ENCODE results near the gene POU2AF2.
"Not testable (repeated sequence)": the region's sequence is repeated elsewhere in the genome, so short reads cannot be mapped to it uniquely, and the experiment has no call there.

The POU2AF2 gene

DNA sequence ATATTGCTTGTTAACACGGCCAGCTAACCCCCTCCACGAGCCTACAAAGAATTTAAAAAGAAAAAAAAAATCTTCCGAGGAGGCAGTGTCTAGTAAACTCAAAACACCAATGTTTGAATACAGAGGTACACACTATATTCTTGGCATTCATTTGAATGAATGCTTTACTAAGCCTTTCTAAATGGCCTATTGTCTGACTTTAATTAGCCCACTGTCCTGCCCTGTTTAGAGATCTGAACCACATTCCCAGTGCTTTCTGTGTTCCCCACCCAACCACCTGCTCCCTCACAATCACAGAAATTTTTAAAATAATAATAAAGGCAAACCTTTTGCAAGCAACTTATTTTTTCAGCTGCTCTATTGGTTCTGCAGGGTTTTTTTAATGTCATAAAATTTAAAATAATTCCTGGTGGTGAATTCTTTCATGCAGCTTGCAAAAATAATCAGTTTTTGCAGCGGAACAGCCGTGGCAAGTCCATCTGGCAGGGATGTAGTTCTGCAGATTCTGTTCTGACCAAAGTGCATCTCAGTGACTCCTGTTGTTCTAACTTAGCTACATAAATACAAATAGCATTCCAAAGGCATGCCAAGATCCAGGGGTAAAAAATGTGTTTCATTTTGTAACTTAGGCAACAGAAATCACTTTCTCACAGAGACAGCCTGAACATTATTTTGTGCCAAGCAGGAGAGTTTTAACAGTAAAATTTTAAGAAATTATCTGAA is 23.8 kb downstream of the POU2AF2 start:
- DNase-seq (ENCODE audit: insufficient read length, low spot score) (no peak), FAIRE-seq (no peak)
- no peak for TF ChIP-seq CTCF (IDR thresholded peaks at IDR 0.05; ENCODE audit: insufficient read depth, missing control alignments)

DNA sequence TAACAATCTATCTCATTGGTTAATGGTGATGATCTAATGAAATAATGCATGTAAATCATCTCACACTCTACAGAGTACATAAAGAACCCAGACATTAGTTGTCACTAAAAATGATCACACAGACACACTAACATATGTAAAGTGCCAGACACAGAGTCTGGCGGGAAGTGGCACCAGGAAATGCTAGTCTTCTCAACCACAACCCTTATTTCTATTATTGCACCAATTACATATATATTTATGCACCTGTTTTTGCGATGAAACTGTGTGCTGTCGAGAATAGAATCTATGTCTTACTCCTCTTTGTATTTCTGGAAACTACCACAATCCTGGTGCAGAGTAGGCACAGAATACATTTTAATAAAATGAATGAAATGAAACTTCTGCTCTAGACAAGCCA is 26.9 kb downstream of the POU2AF2 start:
- no peak for TF ChIP-seq CTCF (IDR thresholded peaks at IDR 0.05; ENCODE audit: insufficient read depth, missing control alignments)
- no peak for DNase-seq (ENCODE audit: insufficient read length, low spot score)
- FAIRE-seq: no peak

DNA sequence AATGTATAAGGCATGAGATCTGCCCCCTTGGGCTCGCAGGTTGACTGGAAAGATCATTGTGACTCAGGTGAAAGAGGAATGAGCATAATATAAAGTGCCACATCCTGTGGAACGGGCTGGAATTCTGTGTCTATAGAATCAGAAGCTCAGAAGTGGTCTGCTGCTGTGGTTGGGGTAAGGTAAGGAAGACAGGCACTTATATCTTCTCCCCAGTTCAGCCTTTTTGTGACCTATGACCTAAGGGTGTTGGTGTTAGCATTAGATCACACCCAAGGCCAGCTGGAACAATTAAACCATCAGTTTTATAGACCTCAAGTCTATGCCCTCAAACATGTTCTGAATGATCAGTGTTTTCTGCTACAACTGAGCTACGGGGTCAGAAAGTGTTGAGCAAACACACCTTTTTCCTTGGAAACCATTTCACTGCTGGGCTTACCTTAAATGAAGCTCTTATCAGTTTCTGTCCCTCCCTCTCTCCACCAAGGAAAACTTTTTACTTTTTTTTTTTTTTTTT is 37.1 kb downstream of the POU2AF2 start:
- FAIRE-seq (no peak), DNase-seq (ENCODE audit: insufficient read length, low spot score) (no peak)

DNA sequence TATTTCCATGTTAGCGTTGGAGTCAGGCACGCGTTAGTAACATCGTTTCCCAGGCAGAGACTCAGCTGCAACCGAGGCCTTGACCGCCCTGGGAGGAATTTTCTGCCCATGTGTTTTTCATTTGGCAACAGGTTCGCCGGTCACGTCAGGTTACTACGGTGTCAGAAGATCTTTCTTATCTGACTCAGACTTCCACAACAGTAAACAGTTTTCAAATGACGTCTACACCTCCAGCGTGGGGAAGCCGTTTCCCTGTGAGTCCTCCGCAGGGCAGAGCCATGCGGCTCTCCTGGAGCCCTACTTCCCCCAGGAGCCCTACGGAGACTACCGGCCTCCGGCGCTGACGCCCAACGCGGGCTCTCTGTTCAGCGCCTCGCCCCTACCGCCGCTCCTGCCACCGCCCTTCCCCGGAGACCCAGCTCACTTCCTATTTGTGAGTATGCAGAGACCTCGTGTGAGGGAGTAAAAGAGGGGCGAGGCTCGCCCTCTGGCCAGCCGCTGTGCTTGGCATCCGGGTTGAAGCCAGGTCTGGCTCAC is 38.5 kb downstream of the POU2AF2 start:
- TF ChIP-seq CTCF (IDR thresholded peaks at IDR 0.05; ENCODE audit: insufficient read depth, missing control alignments): no peak
- DNase-seq (ENCODE audit: insufficient read length, low spot score) (no peak), FAIRE-seq (no peak)

More for the DNA sequence above, 37.1 kb downstream of the POU2AF2 start:
- TF ChIP-seq CTCF (IDR thresholded peaks at IDR 0.05; ENCODE audit: insufficient read depth, missing control alignments): no peak

DNA sequence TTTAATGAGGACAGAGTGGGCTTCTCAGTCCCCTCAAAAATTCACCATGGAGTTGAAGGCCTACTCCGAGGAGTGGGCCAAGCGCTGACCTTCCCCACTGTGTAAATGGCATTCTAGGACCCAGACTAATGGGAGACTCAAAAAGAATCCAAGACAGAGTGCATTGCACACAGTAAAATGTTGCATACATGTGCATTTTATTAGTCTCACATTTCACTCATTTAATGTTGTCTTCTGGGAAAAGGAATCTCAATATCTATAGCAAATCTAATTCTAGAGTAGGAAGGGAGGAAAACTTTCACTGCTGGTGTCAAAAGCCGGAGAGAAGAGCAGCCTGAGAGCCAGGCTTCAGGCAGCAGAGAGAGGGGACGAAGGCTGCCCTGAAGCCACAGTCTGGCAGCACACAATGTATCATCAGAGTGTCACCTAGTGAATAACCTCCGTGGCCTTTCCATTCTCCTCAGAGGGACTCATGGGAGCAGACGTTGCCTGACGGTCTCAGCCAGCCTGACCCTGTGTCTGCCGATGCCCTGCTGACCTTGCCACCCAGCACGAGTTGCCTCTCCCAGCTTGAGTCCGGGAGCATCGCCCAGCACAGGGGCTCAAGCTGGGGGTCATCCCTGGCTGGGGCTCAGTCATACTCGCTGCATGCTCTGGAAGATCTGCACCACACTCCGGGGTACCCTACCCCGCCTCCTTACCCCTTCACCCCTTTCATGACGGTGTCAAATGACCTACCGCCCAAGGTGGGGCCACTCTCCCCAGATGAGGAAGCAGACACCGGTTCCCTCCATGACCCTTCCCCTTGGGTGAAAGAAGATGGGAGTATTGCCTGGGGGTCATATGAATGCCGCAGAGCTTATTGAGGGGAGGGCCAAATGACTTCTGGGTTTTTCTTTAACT is 39.9 kb downstream of the POU2AF2 start:
- no peak for TF ChIP-seq CTCF (IDR thresholded peaks at IDR 0.05; ENCODE audit: insufficient read depth, missing control alignments)
- DNase-seq (ENCODE audit: insufficient read length, low spot score) (no peak), FAIRE-seq (no peak)

DNA sequence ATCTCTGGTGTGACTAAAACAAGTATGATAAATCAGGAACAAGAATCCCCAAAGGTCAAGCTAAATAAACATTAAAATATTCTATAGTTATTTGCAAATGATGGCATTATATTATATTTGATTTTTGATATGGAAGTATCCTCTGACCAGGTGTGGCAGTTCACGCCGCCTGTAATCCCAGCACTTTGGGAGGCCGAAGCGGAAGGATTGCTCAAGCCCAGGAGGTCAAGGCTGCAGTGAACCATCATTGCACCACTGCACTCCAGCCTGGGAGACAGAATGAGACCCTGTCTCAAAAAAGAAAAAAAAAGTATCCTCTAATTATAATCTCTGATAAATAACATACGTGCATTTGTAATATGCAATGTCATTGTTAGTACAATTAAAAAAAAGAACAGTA is 46.2 kb downstream of the POU2AF2 start:
- FAIRE-seq (no peak), DNase-seq (ENCODE audit: insufficient read length, low spot score) (no peak)
- no peak for TF ChIP-seq CTCF (IDR thresholded peaks at IDR 0.05; ENCODE audit: insufficient read depth, missing control alignments)

- FAIRE-seq; DNase-seq (ENCODE audit: insufficient read length, low spot score): not testable (repeated sequence)
These were observed 46.9 kb downstream of the POU2AF2 start for GRCh38 chr11:111292408-111292807.

Measured in D721Med (cell line).